GM20431 (cell line): ENCODE data around the gene SDE2.

Experiments
- in situ Hi-C: fragments of 300-500 bp; cut with MseI, MboI; formaldehyde crosslinking; loops from one replicate; pipeline ENCODE4 v1.15.0; 2020; ENCODE audit warnings: low sequenced_read_pairs; ENCODE audit not compliant: unreplicated experiment

SDE2 gene

GRCh38 chr1:225999227-225999911 lies at the start of gene SDE2:
TSS of gene SDE2 (minus strand) at chr1:225999343. CDS start at chr1:225999312, 31 bp downstream.
- in situ Hi-C loops = no loop called here

DNA sequence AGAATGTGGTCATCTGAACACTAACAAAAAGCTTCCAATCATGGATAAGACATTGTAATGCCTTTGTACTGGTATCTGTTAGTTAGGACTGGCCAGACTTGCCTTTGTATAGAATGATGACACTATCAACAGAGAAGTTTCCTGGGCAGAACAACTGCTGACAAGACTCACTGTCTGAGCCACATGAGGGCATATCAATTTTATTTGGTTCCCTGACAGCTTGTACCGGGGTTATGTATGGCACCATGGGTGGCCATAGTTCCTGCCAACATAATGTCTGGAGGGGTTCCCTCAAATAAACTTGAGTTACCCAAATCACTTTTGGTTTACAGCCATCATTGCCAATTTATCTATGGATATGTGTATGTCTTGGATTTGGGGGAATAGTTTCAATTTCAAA lies 49.7 kb upstream of the SDE2 start:
- in situ Hi-C loops = no loop called here

DNA sequence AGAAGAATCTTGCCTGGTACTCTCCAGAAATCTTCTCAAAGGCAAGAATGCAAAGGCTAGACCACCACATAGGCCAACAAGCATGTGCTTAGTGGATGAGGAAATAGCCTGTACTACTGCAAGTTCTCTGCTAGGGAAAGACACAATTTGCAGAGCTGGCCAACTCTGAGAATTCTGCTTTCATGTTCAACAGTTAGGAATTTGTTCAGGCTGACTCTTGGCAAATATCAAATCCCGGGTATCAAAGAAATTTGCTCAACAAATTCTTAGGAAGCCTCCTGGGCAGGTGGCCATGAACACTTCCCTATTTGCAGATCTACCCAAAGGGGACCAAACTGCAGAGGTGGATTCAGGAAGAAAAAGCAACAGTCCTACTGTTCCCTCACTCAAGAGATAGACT lies 48.4 kb upstream of the SDE2 start:
- in situ Hi-C loops = no loop called here

DNA sequence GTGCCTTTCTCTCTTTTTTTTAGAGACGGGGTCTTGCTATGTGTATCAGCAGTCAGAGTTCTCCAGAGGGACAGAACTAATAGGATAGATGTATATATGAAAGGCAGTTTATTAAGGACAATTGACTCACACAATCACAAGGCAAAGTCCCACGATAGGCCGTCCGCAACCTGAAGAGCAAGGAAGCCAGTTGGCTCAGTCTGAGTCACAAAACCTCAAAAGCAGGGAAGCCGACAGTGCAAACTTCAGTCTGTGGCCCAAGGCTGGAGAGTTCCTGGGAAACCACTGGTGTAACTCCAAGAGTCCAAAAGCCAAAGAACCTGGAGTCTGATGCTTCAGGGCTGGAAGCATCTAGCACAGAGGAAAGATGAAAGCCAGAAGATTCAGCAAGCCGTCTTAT lies 47.1 kb upstream of the SDE2 start:
- in situ Hi-C loops = no loop called here

DNA sequence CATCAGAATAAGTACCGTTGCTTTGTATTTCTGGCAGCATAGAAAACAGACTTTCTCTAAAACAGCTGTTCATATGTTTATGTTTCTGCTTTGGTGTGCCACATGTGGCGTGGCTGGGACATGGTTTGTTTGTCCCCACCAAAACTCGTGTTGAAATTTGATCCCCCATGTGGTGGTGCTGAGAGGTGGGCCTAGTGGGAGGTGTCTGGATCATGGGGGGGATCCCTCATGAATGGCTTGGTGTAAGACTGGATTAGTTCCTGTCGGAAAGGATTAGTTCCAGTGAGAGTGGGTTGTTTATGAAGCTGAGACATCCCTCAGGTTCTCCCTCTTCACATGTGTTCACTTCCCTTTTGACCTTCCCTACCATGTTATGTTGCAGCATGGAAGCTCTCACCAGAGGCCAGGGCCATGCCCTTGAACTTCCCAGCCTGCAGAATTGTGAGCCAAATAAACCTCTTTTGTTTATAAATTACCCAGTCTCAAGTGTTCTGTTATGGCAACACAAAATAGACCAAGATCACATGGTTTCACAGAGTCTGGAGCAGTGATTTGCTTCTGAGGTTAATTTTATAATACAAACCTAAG lies 45.5 kb upstream of the SDE2 start:
- in situ Hi-C loops = no loop called here

GRCh38 chr1:226041419-226041818 lies 42.3 kb upstream of the SDE2 start:
- in situ Hi-C loops = no loop called here

DNA sequence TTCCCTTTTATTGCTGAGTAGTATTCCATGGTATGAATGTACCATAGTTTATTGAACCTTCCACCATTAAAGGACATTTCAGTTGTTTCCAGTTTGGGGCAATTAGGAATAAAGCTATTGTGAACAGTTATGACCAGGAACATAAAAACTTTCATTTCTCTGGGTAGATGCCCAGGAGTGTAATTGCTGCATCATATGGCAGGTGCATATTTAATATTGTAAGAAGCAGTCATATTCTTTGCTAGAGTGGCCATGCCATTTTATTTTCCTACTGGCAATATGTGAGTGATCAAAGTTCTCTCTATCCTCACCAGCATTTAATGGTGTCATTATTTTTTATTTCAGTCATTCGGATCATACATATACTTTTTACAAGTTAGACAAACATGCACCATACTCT lies 39.5 kb upstream of the SDE2 start:
- in situ Hi-C loops = no loop called here

DNA sequence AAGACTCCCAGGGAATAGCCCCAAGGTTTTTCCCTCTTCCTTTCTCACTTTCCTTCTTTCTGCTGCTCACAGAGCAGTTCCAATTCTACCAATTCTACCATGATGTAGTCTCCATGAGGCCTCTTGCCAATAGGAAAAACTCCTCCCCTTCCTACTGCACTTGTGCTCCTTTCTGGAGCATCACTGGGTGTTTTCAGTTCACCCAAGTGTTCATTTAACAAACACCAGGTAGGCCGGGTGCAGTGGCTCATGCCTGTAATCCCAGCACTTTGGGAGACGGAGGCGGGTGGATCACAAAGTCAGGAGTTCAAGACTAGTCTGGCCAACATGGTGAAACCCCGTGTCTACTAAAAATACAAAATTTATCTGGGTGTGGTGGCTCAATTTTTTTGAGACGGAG lies 36.8 kb upstream of the SDE2 start:
- in situ Hi-C loops = no loop called here

DNA sequence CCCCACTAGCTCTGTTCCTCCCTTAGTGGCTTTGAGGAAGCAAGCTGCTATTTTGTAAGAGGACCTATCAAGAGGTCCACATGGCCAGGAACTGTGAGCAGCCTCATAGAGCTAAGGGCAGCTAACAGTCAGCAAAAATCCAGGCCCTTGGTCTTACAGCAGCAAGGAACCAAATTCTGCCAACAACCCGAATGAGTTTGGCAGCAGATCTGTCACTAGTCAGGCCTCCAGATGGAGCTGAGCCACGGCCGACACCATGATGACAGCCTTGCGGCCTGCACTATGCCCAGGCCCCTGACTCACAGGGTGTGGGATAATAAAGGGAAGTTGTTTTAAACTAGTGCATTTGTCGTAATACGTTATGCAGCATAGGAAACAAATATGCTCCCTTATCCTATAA lies 35.3 kb upstream of the SDE2 start:
- in situ Hi-C loops = no loop called here

GRCh38 chr1:226033991-226034390 lies 34.8 kb upstream of the SDE2 start:
- in situ Hi-C loops = no loop called here

GRCh38 chr1:226033582-226033981 lies 34.4 kb upstream of the SDE2 start:
- in situ Hi-C loops = no loop called here

GRCh38 chr1:226029568-226030225 lies 30.6 kb upstream of the SDE2 start:
- in situ Hi-C loops = no loop called here

GRCh38 chr1:226029093-226029496 lies 30.0 kb upstream of the SDE2 start:
- in situ Hi-C loops = no loop called here

GRCh38 chr1:226027538-226028217 lies 28.5 kb upstream of the SDE2 start:
- in situ Hi-C loops = no loop called here

GRCh38 chr1:226026833-226027232 lies 27.7 kb upstream of the SDE2 start:
- in situ Hi-C loops = no loop called here

- in situ Hi-C loops = no loop called here
Measured at GRCh38 chr1:226023735-226024134, 24.6 kb upstream of the SDE2 start.

- in situ Hi-C loops = no loop called here
Measured at GRCh38 chr1:226021801-226022200, 22.7 kb upstream of the SDE2 start.

GRCh38 chr1:226021401-226021800 lies 22.3 kb upstream of the SDE2 start:
- in situ Hi-C loops = no loop called here

GRCh38 chr1:226019572-226019971 lies 20.4 kb upstream of the SDE2 start:
- in situ Hi-C loops = no loop called here

DNA sequence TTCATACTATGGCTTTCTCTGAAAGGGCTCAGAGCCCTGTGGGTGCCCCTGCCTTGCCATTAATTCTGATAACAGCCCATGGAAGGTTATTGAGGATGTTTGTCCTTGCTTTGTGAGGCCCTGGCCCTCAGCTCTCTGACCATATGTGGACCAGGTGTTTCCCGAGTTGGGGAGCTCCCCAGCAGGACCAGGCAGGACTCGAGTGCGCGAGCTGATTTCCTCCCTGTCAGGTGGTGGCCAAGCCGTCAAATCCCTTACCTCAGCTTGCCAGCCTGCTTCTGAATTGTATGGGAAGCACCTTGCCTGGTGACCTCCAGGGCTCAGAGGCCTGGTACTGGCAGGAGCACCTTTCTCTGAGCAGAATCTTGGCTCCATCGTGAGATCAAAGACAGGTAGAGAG lies 17.9 kb upstream of the SDE2 start:
- in situ Hi-C loops = no loop called here

DNA sequence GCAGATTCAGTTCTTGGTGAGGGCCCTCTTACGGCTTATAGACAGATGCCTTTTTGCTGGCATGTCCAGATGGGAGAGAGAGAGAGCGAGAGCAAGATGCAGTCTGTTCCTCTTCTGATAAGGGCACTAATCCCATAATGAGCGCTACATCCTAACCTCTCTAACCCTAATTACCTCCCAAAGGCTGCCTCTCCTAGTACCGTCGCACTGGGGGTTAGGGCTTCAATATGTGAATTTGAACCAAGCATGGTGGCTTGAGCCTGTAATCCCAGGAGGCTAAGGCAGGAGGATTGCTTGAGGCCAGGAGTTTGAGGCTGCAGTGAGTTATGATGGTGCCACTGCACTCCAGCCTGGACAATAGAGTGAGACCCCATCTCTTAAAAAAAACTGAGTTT lies 10.5 kb upstream of the SDE2 start:
- in situ Hi-C loops = no loop called here
